Neural progenitor cell (in vitro differentiated cells): Measurements from ENCODE around the gene FBXL15.

Experiments used
- EZH2 ChIP-seq: fragments of 200-600 bp; sonication (generic); IDR thresholded peaks from 2 replicates; pipeline ENCODE4 v1.6.1; 2017; ENCODE audit warnings: antibody characterized with exemption, mild to moderate bottlenecking, moderate library complexity
- EZH2phosphoT487 ChIP-seq: fragments of 200-600 bp; sonication (generic); IDR thresholded peaks from 2 replicates; pipeline ENCODE4 v1.6.1; 2017; ENCODE audit warnings: antibody characterized with exemption
- TF ChIP-seq, protein P1 (sequence below): fragments of 200-600 bp; sonication (generic); IDR thresholded peaks from 2 replicates; pipeline ENCODE4 v1.5.1; 2017; ENCODE audit warnings: antibody characterized with exemption, mild to moderate bottlenecking

DNA sequence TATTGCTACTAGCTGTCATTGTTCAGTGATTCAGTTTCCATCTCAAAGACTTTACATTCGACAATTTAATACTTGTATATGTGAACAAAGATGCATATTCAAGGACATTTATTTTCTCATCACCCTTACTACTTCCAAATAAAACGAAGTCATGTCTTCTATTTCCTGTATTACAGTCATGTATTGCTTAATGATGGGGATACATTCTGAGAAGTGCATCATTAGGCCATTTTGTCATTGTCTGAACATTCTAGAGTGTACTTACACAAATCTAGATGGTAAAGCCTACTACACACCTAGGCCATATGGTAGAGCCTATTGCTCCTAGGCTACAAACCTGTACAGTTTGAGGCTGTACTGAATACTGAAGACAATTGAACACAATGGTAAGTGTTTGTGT is 24.2 kb downstream of the FBXL15 start:
- TF ChIP-seq, protein P1, sequence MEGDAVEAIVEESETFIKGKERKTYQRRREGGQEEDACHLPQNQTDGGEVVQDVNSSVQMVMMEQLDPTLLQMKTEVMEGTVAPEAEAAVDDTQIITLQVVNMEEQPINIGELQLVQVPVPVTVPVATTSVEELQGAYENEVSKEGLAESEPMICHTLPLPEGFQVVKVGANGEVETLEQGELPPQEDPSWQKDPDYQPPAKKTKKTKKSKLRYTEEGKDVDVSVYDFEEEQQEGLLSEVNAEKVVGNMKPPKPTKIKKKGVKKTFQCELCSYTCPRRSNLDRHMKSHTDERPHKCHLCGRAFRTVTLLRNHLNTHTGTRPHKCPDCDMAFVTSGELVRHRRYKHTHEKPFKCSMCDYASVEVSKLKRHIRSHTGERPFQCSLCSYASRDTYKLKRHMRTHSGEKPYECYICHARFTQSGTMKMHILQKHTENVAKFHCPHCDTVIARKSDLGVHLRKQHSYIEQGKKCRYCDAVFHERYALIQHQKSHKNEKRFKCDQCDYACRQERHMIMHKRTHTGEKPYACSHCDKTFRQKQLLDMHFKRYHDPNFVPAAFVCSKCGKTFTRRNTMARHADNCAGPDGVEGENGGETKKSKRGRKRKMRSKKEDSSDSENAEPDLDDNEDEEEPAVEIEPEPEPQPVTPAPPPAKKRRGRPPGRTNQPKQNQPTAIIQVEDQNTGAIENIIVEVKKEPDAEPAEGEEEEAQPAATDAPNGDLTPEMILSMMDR, result no peak
- TF ChIP-seq EZH2phosphoT487, result no peak
- no peak for TF ChIP-seq EZH2
